Ammon's horn (tissue), 1 donor: Measurements from ENCODE around the gene ARHGAP8.
"Not testable (repeated sequence)": the region's sequence is repeated elsewhere in the genome, so short reads cannot be mapped to it uniquely, and the experiment has no call there.

Source experiments
- DNase-seq: peaks from one replicate; pipeline ENCODE4 v3.0.0-alpha.2; 2016; ENCODE audit warnings: low spot score

Gene ARHGAP8

GRCh38 chr22:44739666-44740065 is 12.7 kb upstream of the ARHGAP8 start:
- not testable (repeated sequence) for DNase-seq

- no peak for DNase-seq
Measured at GRCh38 chr22:44740307-44740706, 12.1 kb upstream of the ARHGAP8 start.

- no peak for DNase-seq
Measured at GRCh38 chr22:44741929-44742328, 10.4 kb upstream of the ARHGAP8 start.

GRCh38 chr22:44743247-44743646 is 9.1 kb upstream of the ARHGAP8 start:
- no peak for DNase-seq

- no peak for DNase-seq
Measured at GRCh38 chr22:44743804-44744211, 8.6 kb upstream of the ARHGAP8 start.

GRCh38 chr22:44745853-44746789 is 6.3 kb upstream of the ARHGAP8 start:
- no peak for DNase-seq

- not testable (repeated sequence) for DNase-seq
Measured at GRCh38 chr22:44747784-44748127, 4.6 kb upstream of the ARHGAP8 start.

- DNase-seq, result no peak
Measured at GRCh38 chr22:44748524-44748923, 3.9 kb upstream of the ARHGAP8 start.

- DNase-seq, result no peak
Measured at GRCh38 chr22:44750481-44750880, 1.9 kb upstream of the ARHGAP8 start.

GRCh38 chr22:44753189-44754042 is 1.0 kb downstream of the ARHGAP8 start:
- no peak for DNase-seq

GRCh38 chr22:44754998-44755397 is 2.6 kb downstream of the ARHGAP8 start:
- DNase-seq, result no peak

- DNase-seq, result no peak
Measured at GRCh38 chr22:44755417-44755816, 3.0 kb downstream of the ARHGAP8 start.

- no peak for DNase-seq
Measured at GRCh38 chr22:44755956-44756361, 3.6 kb downstream of the ARHGAP8 start.

GRCh38 chr22:44758344-44758973 is 6.1 kb downstream of the ARHGAP8 start:
- peak; percentile 49 for DNase-seq

GRCh38 chr22:44759001-44759400 is 6.6 kb downstream of the ARHGAP8 start:
- DNase-seq, result no peak

- no peak for DNase-seq
Measured at GRCh38 chr22:44759430-44760310, 7.3 kb downstream of the ARHGAP8 start.

- no peak for DNase-seq
Measured at GRCh38 chr22:44760476-44760875, 8.1 kb downstream of the ARHGAP8 start.

GRCh38 chr22:44761025-44761424 is 8.7 kb downstream of the ARHGAP8 start:
- DNase-seq, result no peak

GRCh38 chr22:44764373-44764772 is 12.0 kb downstream of the ARHGAP8 start:
- DNase-seq, result no peak

- no peak for DNase-seq
Measured at GRCh38 chr22:44764974-44765373, 12.6 kb downstream of the ARHGAP8 start.

- no peak for DNase-seq
Measured at GRCh38 chr22:44765571-44766285, 13.4 kb downstream of the ARHGAP8 start.
